Measurements from ENCODE around the gene MRAP2. TPM values are rescaled to one million over a fixed set of nuclear protein-coding genes. Genes with fewer than 3 reads are reported as not detected.
"Not testable (repeated sequence)": the region's sequence is repeated elsewhere in the genome, so short reads cannot be mapped to it uniquely, and the experiment has no call there.

The MRAP2 gene
- total and polyA plus RNA-seq, 7 donors: 0.04 to 0.42 (median 0.18) TPM; not detected in 1

DNA sequence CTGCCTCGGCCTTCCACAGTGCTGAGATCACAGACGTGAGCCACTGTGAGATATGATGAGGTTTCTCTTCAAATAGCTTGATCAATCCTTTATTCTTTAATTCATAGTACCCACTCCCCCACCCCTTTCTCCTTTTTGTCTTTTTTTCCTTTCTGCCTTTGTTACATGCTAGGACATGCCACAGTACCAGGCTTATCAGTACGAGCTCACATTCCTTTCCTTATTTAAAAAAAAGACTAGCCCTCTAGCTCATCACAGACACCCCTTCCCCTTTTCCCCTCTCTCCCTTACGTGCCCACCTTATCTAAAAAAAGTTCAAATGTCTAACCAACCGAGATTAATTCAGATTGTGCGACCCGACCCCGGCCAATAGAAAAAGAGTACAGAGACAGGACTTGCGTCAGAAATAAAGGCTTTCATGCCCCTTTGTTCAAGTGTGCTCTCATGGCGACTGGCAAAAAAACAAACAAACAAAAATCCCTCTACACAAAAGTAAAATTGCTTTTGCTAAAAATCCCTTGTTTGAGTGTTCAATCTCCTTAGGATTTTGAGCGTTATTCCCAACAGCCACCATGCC is 49.2 kb downstream of the MRAP2 start:
- H3K9me3 ChIP-seq: no peaks in the 10 kb centered on the region
- TF ChIP-seq, protein P1, sequence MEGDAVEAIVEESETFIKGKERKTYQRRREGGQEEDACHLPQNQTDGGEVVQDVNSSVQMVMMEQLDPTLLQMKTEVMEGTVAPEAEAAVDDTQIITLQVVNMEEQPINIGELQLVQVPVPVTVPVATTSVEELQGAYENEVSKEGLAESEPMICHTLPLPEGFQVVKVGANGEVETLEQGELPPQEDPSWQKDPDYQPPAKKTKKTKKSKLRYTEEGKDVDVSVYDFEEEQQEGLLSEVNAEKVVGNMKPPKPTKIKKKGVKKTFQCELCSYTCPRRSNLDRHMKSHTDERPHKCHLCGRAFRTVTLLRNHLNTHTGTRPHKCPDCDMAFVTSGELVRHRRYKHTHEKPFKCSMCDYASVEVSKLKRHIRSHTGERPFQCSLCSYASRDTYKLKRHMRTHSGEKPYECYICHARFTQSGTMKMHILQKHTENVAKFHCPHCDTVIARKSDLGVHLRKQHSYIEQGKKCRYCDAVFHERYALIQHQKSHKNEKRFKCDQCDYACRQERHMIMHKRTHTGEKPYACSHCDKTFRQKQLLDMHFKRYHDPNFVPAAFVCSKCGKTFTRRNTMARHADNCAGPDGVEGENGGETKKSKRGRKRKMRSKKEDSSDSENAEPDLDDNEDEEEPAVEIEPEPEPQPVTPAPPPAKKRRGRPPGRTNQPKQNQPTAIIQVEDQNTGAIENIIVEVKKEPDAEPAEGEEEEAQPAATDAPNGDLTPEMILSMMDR (IDR thresholded peaks at IDR 0.05): no peak
- WGBS, 3 donors: 42 to 63% (median 52%) methylated on average over 11 of the region's 11 CpGs
- no peak overlapping the region for H3K27ac ChIP-seq
- no peak overlapping the region for H3K4me3 ChIP-seq
- no peak for DNase-seq
- no peak for ATAC-seq
- intact Hi-C loops (cut with DNase I): no loop called here
- H3K36me3 ChIP-seq (ENCODE audit: insufficient read depth in 1 of 2, low read depth in 1 of 2): no peaks in the 10 kb centered on the region
- no peaks in the 10 kb centered on the region for H3K27me3 ChIP-seq (ENCODE audit: insufficient read depth in 3 of 3, low read length in 2 of 3)
- H3K4me1 ChIP-seq: no peaks in the 10 kb centered on the region

DNA sequence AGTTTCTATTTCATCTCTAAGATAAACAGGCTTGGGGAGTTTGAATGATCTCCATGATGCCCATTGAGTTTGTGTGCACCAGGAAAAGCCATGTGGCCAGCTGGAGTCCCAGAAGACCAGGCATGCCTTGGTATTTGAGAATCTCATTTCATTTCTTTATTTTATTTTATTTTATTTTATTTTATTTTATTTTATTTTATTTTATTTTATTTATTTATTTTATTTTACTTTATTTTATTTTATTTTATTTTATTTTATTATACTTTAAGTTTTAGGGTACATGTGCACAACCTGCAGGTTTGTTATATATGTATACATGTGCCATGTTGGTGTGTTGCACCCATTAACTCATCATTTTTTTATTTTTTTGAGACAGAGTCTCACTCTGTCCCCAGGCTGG is 51.1 kb downstream of the MRAP2 start:
- not testable (repeated sequence) for H3K9me3 ChIP-seq, H3K27ac ChIP-seq

DNA sequence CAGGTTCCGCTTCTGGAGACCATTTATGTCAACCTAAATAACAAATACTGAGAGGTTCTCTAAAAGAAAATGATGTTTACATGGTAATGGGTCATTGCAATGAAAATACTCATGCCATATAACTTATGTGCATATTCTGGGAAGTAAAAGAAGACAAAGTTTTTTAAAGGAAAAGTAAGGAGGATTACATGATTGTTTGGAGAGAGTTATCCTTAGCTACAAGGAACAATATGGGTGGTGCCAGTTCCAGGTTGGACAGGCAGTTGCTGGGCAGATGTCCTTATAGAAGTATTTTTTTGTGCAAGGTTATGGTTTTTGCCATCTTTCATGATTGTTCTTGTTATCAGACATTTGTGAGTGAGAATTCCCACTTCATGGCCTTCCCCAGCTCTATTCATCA is 52.5 kb downstream of the MRAP2 start:
- no peak for ATAC-seq
- Histone ChIP-seq H3K4me3 (no peak overlapping the region), H3K36me3 (ENCODE audit: insufficient read depth in 1 of 2, low read depth in 1 of 2) (no peaks in the 10 kb centered on the region), H3K27ac (no peak overlapping the region), H3K4me1 (no peaks in the 10 kb centered on the region), H3K27me3 (ENCODE audit: insufficient read depth in 3 of 3, low read length in 2 of 3) (no peaks in the 10 kb centered on the region), H3K9me3 (no peaks in the 10 kb centered on the region)
- 84 to 100% (median 94%) methylated on average over 1 of the region's 1 CpG for WGBS, 3 donors
- TF ChIP-seq, protein P1 (IDR thresholded peaks at IDR 0.05): no peak
- no peak for DNase-seq
- intact Hi-C loops (cut with DNase I): no loop called here

More for the DNA sequence above, 51.1 kb downstream of the MRAP2 start:
- H3K36me3 ChIP-seq (ENCODE audit: insufficient read depth in 1 of 2, low read depth in 1 of 2); H3K4me1 ChIP-seq; ATAC-seq; intact Hi-C loops (cut with DNase I); H3K4me3 ChIP-seq; H3K27me3 ChIP-seq (ENCODE audit: insufficient read depth in 3 of 3, low read length in 2 of 3); DNase-seq: not testable (repeated sequence)

DNA sequence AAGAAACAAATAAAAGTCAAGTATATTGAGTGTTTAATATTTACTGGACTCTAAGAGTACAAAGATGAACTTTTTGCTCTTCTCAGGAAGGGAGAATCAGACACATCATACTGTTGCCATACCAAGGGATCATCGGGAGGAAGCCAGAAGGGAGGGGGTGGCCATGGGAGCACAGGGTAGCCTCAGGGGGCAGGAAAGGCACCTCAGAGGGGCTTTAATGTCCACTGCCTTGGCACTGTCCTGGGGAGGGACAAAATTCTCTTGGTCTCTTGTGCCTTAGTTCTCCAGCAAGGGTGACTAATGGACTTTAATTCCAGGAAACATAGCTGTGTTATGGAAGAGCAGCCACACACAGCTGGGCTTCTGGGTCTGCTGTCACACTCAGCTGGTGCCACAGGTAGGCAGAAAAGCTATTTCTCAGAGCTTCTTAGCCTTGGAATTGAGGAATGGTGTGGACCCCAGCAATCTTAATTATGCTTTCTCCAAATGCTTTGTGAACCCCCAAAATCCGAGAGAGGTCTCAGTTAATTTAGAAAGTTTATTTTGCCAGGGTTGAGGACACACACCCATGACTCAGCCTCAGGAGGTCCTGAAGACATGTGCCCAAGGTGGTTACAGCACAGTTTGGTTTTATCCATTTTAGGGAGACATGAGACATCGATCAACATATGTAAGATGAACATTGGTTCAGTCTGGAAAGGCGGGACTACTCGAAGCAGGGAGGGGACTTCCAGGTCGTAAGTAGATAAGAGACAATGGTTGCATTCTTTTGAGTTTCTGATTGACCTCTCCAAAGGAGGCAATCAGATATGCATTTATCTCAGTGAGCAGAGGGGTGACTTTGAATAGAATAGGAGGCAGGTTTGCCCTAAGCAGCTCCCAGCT is 53.2 kb downstream of the MRAP2 start:
- intact Hi-C loops (cut with DNase I): no loop called here
- WGBS, 3 donors: 70 to 75% (median 74%) methylated on average over 6 of the region's 6 CpGs
- ATAC-seq: no peak
- DNase-seq: no peak
- H3K9me3 ChIP-seq: no peaks in the 10 kb centered on the region
- no peaks in the 10 kb centered on the region for H3K36me3 ChIP-seq (ENCODE audit: insufficient read depth in 1 of 2, low read depth in 1 of 2)
- TF ChIP-seq, protein P1 (IDR thresholded peaks at IDR 0.05): no peak
- H3K4me3 ChIP-seq: no peak overlapping the region
- H3K27me3 ChIP-seq (ENCODE audit: insufficient read depth in 3 of 3, low read length in 2 of 3): no peaks in the 10 kb centered on the region
- H3K27ac ChIP-seq: no peak overlapping the region
- H3K4me1 ChIP-seq: no peaks in the 10 kb centered on the region

DNA sequence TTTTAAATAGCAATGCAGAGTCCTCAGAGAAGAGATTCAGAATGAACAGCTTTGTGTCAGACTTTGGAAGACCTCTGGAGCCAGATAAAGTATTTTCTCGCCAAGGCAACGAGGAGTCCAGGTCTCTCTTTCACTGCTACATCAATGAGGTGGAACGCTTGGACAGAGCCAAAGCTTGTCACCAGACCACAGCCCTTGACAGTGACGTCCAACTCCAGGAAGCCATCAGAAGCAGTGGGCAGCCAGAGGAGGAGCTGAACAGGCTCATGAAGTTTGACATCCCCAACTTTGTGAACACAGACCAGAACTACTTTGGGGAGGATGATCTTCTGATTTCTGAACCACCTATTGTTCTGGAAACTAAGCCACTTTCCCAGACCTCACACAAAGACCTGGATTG is 55.5 kb downstream of the MRAP2 start:
- Histone ChIP-seq H3K27me3 (ENCODE audit: insufficient read depth in 3 of 3, low read length in 2 of 3) (no peaks in the 10 kb centered on the region), H3K36me3 (ENCODE audit: insufficient read depth in 1 of 2, low read depth in 1 of 2) (no peaks in the 10 kb centered on the region), H3K4me3 (no peak overlapping the region), H3K27ac (no peak overlapping the region), H3K9me3 (no peaks in the 10 kb centered on the region), H3K4me1 (no peaks in the 10 kb centered on the region)
- intact Hi-C loops (cut with DNase I): no loop called here
- TF ChIP-seq, protein P1 (IDR thresholded peaks at IDR 0.05): no peak
- 30 to 56% (median 38%) methylated on average over 4 of the region's 4 CpGs for WGBS, 3 donors
- ATAC-seq (no peak), DNase-seq (no peak)

All from psoas muscle (tissue), 8 donors.